ENCODE results near the gene KCNK15.
"Not testable (repeated sequence)": the region's sequence is repeated elsewhere in the genome, so short reads cannot be mapped to it uniquely, and the experiment has no call there.

The KCNK15 gene

GRCh38 chr20:44745598-44746366 is at the start of gene KCNK15:
Gene KCNK15 (plus strand): TSS chr20:44745865. CDS start chr20:44745911, 46 bp downstream.
- peak in 1 of 4 experiments; percentile 16 for DNase-seq

GRCh38 chr20:44696315-44696714 is 49.4 kb upstream of the KCNK15 start:
- no peak for DNase-seq

GRCh38 chr20:44697041-44697440 is 48.6 kb upstream of the KCNK15 start:
- DNase-seq, result not testable (repeated sequence)

- no peak for DNase-seq
Measured at GRCh38 chr20:44698351-44698750, 47.3 kb upstream of the KCNK15 start.

- no peak for DNase-seq
Measured at GRCh38 chr20:44700306-44700705, 45.4 kb upstream of the KCNK15 start.

GRCh38 chr20:44701118-44701857 is 44.4 kb upstream of the KCNK15 start:
- no peak for DNase-seq

- no peak for DNase-seq
Measured at GRCh38 chr20:44701858-44702256, 43.8 kb upstream of the KCNK15 start.

- no peak for DNase-seq
Measured at GRCh38 chr20:44702776-44703175, 42.9 kb upstream of the KCNK15 start.

GRCh38 chr20:44703183-44703925 is 42.3 kb upstream of the KCNK15 start:
- no peak for DNase-seq

GRCh38 chr20:44703956-44704488 is 41.6 kb upstream of the KCNK15 start:
- DNase-seq, result no peak

- no peak for DNase-seq
Measured at GRCh38 chr20:44704551-44704971, 41.1 kb upstream of the KCNK15 start.

GRCh38 chr20:44705364-44706094 is 40.1 kb upstream of the KCNK15 start:
- no peak for DNase-seq

- no peak for DNase-seq
Measured at GRCh38 chr20:44706301-44707017, 39.2 kb upstream of the KCNK15 start.

GRCh38 chr20:44707018-44707579 is 38.6 kb upstream of the KCNK15 start:
- DNase-seq, result no peak

- no peak for DNase-seq
Measured at GRCh38 chr20:44709380-44709779, 36.3 kb upstream of the KCNK15 start.

- no peak for DNase-seq
Measured at GRCh38 chr20:44709797-44710196, 35.9 kb upstream of the KCNK15 start.

- DNase-seq, result no peak
Measured at GRCh38 chr20:44711237-44711636, 34.4 kb upstream of the KCNK15 start.

GRCh38 chr20:44714102-44714700 is 31.5 kb upstream of the KCNK15 start:
- no peak for DNase-seq

GRCh38 chr20:44714701-44715498 is 30.8 kb upstream of the KCNK15 start, which contains the start of gene CCN5:
Gene CCN5 (plus strand): TSS chr20:44715369. CDS start chr20:44715391, 22 bp downstream.
- DNase-seq, result no peak
